GM19395 (cell line): ENCODE results near the gene CNBP.
"Not testable (repeated sequence)": the region's sequence is repeated elsewhere in the genome, so short reads cannot be mapped to it uniquely, and the experiment has no call there.

Experiments
- ATAC-seq: cut with Tn5 transposase; IDR thresholded peaks from one replicate; pipeline ENCODE4 v1.9.1; 2021; ENCODE audit warnings: mild to moderate bottlenecking, moderate library complexity; ENCODE audit not compliant: unreplicated experiment

CNBP gene

GRCh38 chr3:129185783-129186182 is 2.1 kb upstream of the CNBP start:
- ATAC-seq, result no peak

GRCh38 chr3:129184784-129185542 is 1.3 kb upstream of the CNBP start:
- not testable (repeated sequence) for ATAC-seq

GRCh38 chr3:129184396-129184657 is 631 bp upstream of the CNBP start:
- peak; percentile 12 for ATAC-seq

GRCh38 chr3:129182390-129183185 is 1.1 kb downstream of the CNBP start:
- no peak for ATAC-seq

GRCh38 chr3:129181819-129182218 is 1.9 kb downstream of the CNBP start:
- ATAC-seq, result no peak

GRCh38 chr3:129180461-129180860 is 3.2 kb downstream of the CNBP start:
- ATAC-seq, result no peak

GRCh38 chr3:129176051-129176450 is 7.6 kb downstream of the CNBP start:
- no peak for ATAC-seq

- ATAC-seq, result no peak
Measured at GRCh38 chr3:129173725-129174124, 10.0 kb downstream of the CNBP start.

GRCh38 chr3:129173206-129173605 is 10.5 kb downstream of the CNBP start:
- ATAC-seq, result no peak

- ATAC-seq, result no peak
Measured at GRCh38 chr3:129166579-129167332, 16.9 kb downstream of the CNBP start.

GRCh38 chr3:129165594-129165993 is 18.1 kb downstream of the CNBP start:
- not testable (repeated sequence) for ATAC-seq

GRCh38 chr3:129164500-129164899 is 19.2 kb downstream of the CNBP start:
- no peak for ATAC-seq

GRCh38 chr3:129162729-129163579 is 20.7 kb downstream of the CNBP start:
- ATAC-seq, result no peak

GRCh38 chr3:129161860-129162271 is 21.8 kb downstream of the CNBP start:
- peak; percentile 4 for ATAC-seq

- ATAC-seq, result peak; percentile 87
Measured at GRCh38 chr3:129160891-129161859, 22.5 kb downstream of the CNBP start, which contains the start of gene ISY1. Gene ISY1, minus strand, starts transcription at chr3:129161063. Its CDS starts 88 bp downstream, at chr3:129160975.

GRCh38 chr3:129144786-129145185 is 38.9 kb downstream of the CNBP start:
- ATAC-seq, result no peak

GRCh38 chr3:129141011-129141410 is 42.7 kb downstream of the CNBP start:
- ATAC-seq, result not testable (repeated sequence)

- ATAC-seq, result no peak
Measured at GRCh38 chr3:129139911-129140310, 43.8 kb downstream of the CNBP start.

- ATAC-seq, result not testable (repeated sequence)
Measured at GRCh38 chr3:129136275-129136674, 47.4 kb downstream of the CNBP start.
